ENCODE measurements around the gene IL17RB.

DNA sequence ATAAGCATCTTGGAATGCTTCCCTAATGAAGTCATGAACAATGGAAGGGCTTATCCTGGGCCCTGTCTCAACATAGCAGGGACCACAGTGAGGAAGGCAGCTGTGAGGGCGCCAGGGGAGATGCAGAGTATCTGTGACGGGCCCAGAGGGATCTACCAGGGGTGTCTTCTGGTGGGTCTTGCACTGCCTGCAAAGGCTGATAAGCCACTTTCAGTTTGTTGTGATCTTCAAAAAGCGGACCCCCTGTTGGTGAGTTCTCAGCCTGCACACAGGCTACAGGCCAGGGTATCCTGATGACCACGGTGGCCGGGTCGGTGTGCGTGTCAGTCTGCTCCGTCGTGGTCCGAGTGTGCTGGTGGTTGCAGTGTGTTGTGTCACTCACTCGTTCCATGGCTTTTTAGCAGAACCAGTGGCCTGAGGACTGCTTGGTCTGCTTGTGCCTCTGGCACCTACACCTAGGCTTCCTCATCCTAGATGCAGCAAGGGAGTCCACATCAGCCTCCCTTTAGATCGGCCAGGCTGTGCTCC, 47.0 kb upstream of the IL17RB start:
- TF ChIP-seq, protein P1, sequence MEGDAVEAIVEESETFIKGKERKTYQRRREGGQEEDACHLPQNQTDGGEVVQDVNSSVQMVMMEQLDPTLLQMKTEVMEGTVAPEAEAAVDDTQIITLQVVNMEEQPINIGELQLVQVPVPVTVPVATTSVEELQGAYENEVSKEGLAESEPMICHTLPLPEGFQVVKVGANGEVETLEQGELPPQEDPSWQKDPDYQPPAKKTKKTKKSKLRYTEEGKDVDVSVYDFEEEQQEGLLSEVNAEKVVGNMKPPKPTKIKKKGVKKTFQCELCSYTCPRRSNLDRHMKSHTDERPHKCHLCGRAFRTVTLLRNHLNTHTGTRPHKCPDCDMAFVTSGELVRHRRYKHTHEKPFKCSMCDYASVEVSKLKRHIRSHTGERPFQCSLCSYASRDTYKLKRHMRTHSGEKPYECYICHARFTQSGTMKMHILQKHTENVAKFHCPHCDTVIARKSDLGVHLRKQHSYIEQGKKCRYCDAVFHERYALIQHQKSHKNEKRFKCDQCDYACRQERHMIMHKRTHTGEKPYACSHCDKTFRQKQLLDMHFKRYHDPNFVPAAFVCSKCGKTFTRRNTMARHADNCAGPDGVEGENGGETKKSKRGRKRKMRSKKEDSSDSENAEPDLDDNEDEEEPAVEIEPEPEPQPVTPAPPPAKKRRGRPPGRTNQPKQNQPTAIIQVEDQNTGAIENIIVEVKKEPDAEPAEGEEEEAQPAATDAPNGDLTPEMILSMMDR (IDR thresholded peaks at IDR 0.05): no peak
- TF ChIP-seq EP300 (IDR thresholded peaks at IDR 0.05) (no peak), POLR2A (IDR thresholded peaks at IDR 0.05; ENCODE audit: low read depth) (no peak)
